CD14-positive monocyte (primary cell): ENCODE data around the gene ZNRF1. TPM values are rescaled to one million over a fixed set of nuclear protein-coding genes. Genes with fewer than 3 reads are reported as not detected.

Experiments used
- DNase-seq, 3 donors: peaks; one replicate each; pipeline ENCODE4 v3.0.0-alpha.2; 2011 to 2022
- H2AFZ ChIP-seq: 2 replicates; pipeline ENCODE4 v1.6.0; 2012; ENCODE audit warnings: mild to moderate bottlenecking, low read depth, low read length, inconsistent platforms; ENCODE audit not compliant: insufficient read depth, poor library complexity, severe bottlenecking
- H3K27ac ChIP-seq, 2 donors: 1 replicate in 1 of 2; 2 replicates in 1 of 2; pipeline ENCODE4 v1.5.1; 2012 to 2013; ENCODE audit warnings: low read length in 2 of 2, control low read depth in 1 of 2, inconsistent platforms in 1 of 2, low read depth in 1 of 2, mild to moderate bottlenecking in 1 of 2
- H3K27me3 ChIP-seq, 2 donors: one replicate each; pipeline versions ENCODE4 v1.6.0 to v1.6.1; 2011 to 2013; ENCODE audit warnings: low read length in 2 of 2; ENCODE audit not compliant: control insufficient read depth in 2 of 2, insufficient read depth in 2 of 2
- H3K36me3 ChIP-seq, 2 donors: replicated peaks in 1 of 2; 1 replicate in 1 of 2; 2 replicates in 1 of 2; pipeline versions ENCODE4 v1.5.1 to v1.6.1; 2012 to 2013; ENCODE audit warnings: low read length in 2 of 2, control low read depth in 1 of 2, inconsistent platforms in 1 of 2, mild to moderate bottlenecking in 1 of 2; ENCODE audit not compliant: insufficient read depth in 2 of 2, control insufficient read depth in 1 of 2
- H3K4me1 ChIP-seq, 2 donors: 1 replicate in 1 of 2; 2 replicates in 1 of 2; pipeline versions ENCODE4 v1.5.1 to v1.6.1; 2012 to 2013; ENCODE audit warnings: low read length in 2 of 2, control low read depth in 1 of 2, inconsistent platforms in 1 of 2, mild to moderate bottlenecking in 1 of 2, moderate library complexity in 1 of 2; ENCODE audit not compliant: insufficient read depth in 2 of 2, control insufficient read depth in 1 of 2
- H3K4me2 ChIP-seq: replicated peaks from 2 replicates; pipeline ENCODE3; 2012; ENCODE audit warnings: low read length, moderate library complexity, mild to moderate bottlenecking; ENCODE audit not compliant: poor library complexity, severe bottlenecking; ENCODE audit errors: extremely low read depth
- H3K4me3 ChIP-seq, 3 experiments: fragments of 200-600 bp in 1 of 3; sonication (generic) in 1 of 3; replicated peaks in 1 of 3; 1 replicate in 2 of 3; 2 replicates in 1 of 3; pipeline ENCODE4 v1.5.1; 2011 to 2013; ENCODE audit warnings: low read length in 3 of 3, mild to moderate bottlenecking in 3 of 3, control low read depth in 2 of 3, low read depth in 2 of 3, inconsistent platforms in 1 of 3, moderate library complexity in 1 of 3
- H3K79me2 ChIP-seq: 2 replicates; pipeline ENCODE4 v1.6.0; 2012; ENCODE audit warnings: mild to moderate bottlenecking, control low read depth, inconsistent platforms, low read length, moderate library complexity; ENCODE audit not compliant: insufficient read depth
- H3K9ac ChIP-seq: 2 replicates; pipeline ENCODE4 v1.6.0; 2017; ENCODE audit warnings: low read length, mild to moderate bottlenecking; ENCODE audit not compliant: insufficient read depth, poor library complexity, severe bottlenecking
- H3K9me3 ChIP-seq, 2 donors: replicated peaks in 1 of 2; 1 replicate in 1 of 2; 2 replicates in 1 of 2; pipeline versions ENCODE4 v1.5.1 to v1.6.1; 2012 to 2013; ENCODE audit warnings: low read length in 2 of 2, control low read depth in 1 of 2; ENCODE audit not compliant: control insufficient read depth in 1 of 2, insufficient read depth in 1 of 2
- H4K20me1 ChIP-seq: 2 replicates; pipeline ENCODE4 v1.6.0; 2012; ENCODE audit warnings: mild to moderate bottlenecking, low read length, control low read depth, moderate library complexity; ENCODE audit not compliant: insufficient read depth
- H3K27ac Mint-ChIP-seq, 7 donors: one replicate each; pipeline ENCODE4 v1.8.0; 2020; ENCODE audit warnings: mild to moderate bottlenecking in 7 of 7, mixed read lengths in 7 of 7, moderate library complexity in 6 of 7, inconsistent platforms in 2 of 7
- H3K27me3 Mint-ChIP-seq, 3 donors: one replicate each; pipeline ENCODE4 v1.8.0; 2021 to 2022; ENCODE audit warnings: low read depth in 3 of 3, mild to moderate bottlenecking in 3 of 3, mixed read lengths in 3 of 3, moderate library complexity in 3 of 3, inconsistent platforms in 1 of 3
- H3K36me3 Mint-ChIP-seq, 2 donors: one replicate each; pipeline ENCODE4 v1.8.0; 2020; ENCODE audit warnings: mixed read lengths in 2 of 2, inconsistent platforms in 1 of 2, mild to moderate bottlenecking in 1 of 2
- H3K4me1 Mint-ChIP-seq: one replicate; pipeline ENCODE4 v1.8.0; 2020; ENCODE audit warnings: mild to moderate bottlenecking, mixed read lengths
- H3K4me3 Mint-ChIP-seq, 2 donors: one replicate each; pipeline ENCODE4 v1.8.0; 2020; ENCODE audit warnings: mild to moderate bottlenecking in 2 of 2, mixed read lengths in 2 of 2, moderate library complexity in 1 of 2
- H3K9me3 Mint-ChIP-seq, 7 donors: one replicate each; pipeline ENCODE4 v1.8.0; 2020 to 2022; ENCODE audit warnings: mixed read lengths in 7 of 7, mild to moderate bottlenecking in 6 of 7, moderate library complexity in 6 of 7, inconsistent platforms in 2 of 7
- CTCF ChIP-seq: fragments of 200-600 bp; IDR thresholded peaks from one replicate; pipeline ENCODE4 v1.8.0; 2022; ENCODE audit warnings: antibody characterized with exemption, mild to moderate bottlenecking
- WGBS: methylation state at CpG from one replicate; pipeline ENCODE4 v1.1.5; 2013; ENCODE audit warnings: missing lambda C conversion rate; ENCODE audit not compliant: insufficient coverage; 5-methylcytosine and 5-hydroxymethylcytosine counted together
- intact Hi-C, 2 donors: fragments of 100-400 bp; cut with micrococcal nuclease; formaldehyde crosslinking; loops; one replicate each; pipeline versions ENCODE4 v1.15.0 to v1.15.1; 2023
- polyA plus RNA-seq, 3 donors: library from polyadenylated mRNA; depleted of rRNA in 1 of 3; unstranded in 2 of 3; stranded (reverse) in 1 of 3; fragments of 300-500 nt in 2 of 3; fragments of >200 nt in 1 of 3; fragmentation: Illumina TruSeq in 2 of 3; gene quantifications; 1 replicate in 2 of 3; 2 replicates in 1 of 3; pipeline ENCODE4 v1.2.3, GENCODE V29; 2012 to 2021

ZNRF1 gene
- polyA plus RNA-seq, 3 donors = 1.9 to 5.3 (median 4.3) TPM

GRCh38 chr16:75111961-75112733 is 113.3 kb downstream of the ZNRF1 start:
- Mint-ChIP-seq H3K27ac (peak overlapping the region in 3 of 7 donors; percentile 28 to 61 (median 49)), H3K4me1 (peaks cover 69% of the 10 kb centered on the region), H3K36me3 (peaks cover 14 to 25% of the 10 kb centered on the region in 2 donors), H3K4me3 (peak overlapping the region in 1 of 2 donors; percentile 86), H3K9me3 (peaks cover 0 to 6% (median 3%) of the 10 kb centered on the region in 7 donors), H3K27me3 (peaks cover 22 to 32% (median 30%) of the 10 kb centered on the region in 3 donors)
- no peaks in the 10 kb centered on the region for H3K36me3 ChIP-seq
- intact Hi-C loops = loop anchor here (2.0 to 5.0 kb wide), 3 partner anchors 50 to 115 kb away; partner anchors contain the start of gene ZNRF1 (in 2 of the 2)
- H3K4me3 ChIP-seq = no peak overlapping the region
- no peak for TF ChIP-seq CTCF
- peaks cover under 1% of the 10 kb centered on the region for H3K79me2 ChIP-seq
- no peaks in the 10 kb centered on the region for H4K20me1 ChIP-seq
- H3K9me3 ChIP-seq = no peaks in the 10 kb centered on the region
- peak overlapping the region; percentile 17 for H2AFZ ChIP-seq
- DNase-seq = no peak
- H3K4me1 ChIP-seq = peaks cover 69 to 74% of the 10 kb centered on the region in 2 donors
- peak overlapping the region; percentile 17 for H3K4me2 ChIP-seq
- no peak overlapping the region for H3K9ac ChIP-seq
- no peak overlapping the region for H3K27ac ChIP-seq
- peaks cover 0 to 23% of the 10 kb centered on the region in 2 donors for H3K27me3 ChIP-seq
- 3% methylated on average over 26 of the region's 26 CpGs for WGBS

GRCh38 chr16:75112734-75113491 is 114.1 kb downstream of the ZNRF1 start:
- WGBS = 43% methylated on average over 13 of the region's 14 CpGs
- Histone ChIP-seq H2AFZ (peak overlapping the region; percentile 17), H3K27me3 (peaks cover 0 to 23% of the 10 kb centered on the region in 2 donors), H3K4me1 (peaks cover 61 to 66% of the 10 kb centered on the region in 2 donors), H3K36me3 (no peaks in the 10 kb centered on the region), H3K9me3 (no peaks in the 10 kb centered on the region), H3K4me3 (no peak overlapping the region), H3K79me2 (no peaks in the 10 kb centered on the region), H4K20me1 (no peaks in the 10 kb centered on the region), H3K9ac (no peak overlapping the region), H3K27ac (no peak overlapping the region), H3K4me2 (peak overlapping the region; percentile 17)
- peak overlapping the region in 1 of 2 donors; percentile 86 for H3K4me3 Mint-ChIP-seq
- H3K9me3 Mint-ChIP-seq = peaks cover 0 to 6% (median 3%) of the 10 kb centered on the region in 7 donors
- H3K36me3 Mint-ChIP-seq = peaks cover 14 to 19% of the 10 kb centered on the region in 2 donors
- no peak overlapping the region for H3K27ac Mint-ChIP-seq
- intact Hi-C loops = loop anchor here (5.0 kb wide), 2 partner anchors 51 to 116 kb away; partner anchors contain the start of gene ZNRF1 (in 1 of the 2)
- H3K27me3 Mint-ChIP-seq = peaks cover 22 to 32% (median 30%) of the 10 kb centered on the region in 3 donors
- TF ChIP-seq CTCF = no peak
- DNase-seq = no peak
- peaks cover 62% of the 10 kb centered on the region for H3K4me1 Mint-ChIP-seq
